DND-41 (cell line): Measurements from ENCODE around the gene SCART1.

Experiments
- ATAC-seq: fragments of 200-7000 bp; cut with Tn5 transposase; 3 replicates; pipeline ENCODE4 v1.9.1; 2021; ENCODE audit warnings: low read depth; ENCODE audit not compliant: insufficient read depth
- DNase-seq: peaks from one replicate; pipeline ENCODE4 v3.0.0-alpha.2; 2020
- H2AFZ ChIP-seq: 2 replicates; pipeline ENCODE4 v1.6.0; 2012; ENCODE audit warnings: low read depth, low read length
- H3K27ac ChIP-seq: 2 replicates; pipeline ENCODE4 v1.5.1; 2012; ENCODE audit warnings: low read length, inconsistent platforms
- H3K27me3 ChIP-seq: fragments of 200-600 bp; sonication (generic); 2 replicates; pipeline ENCODE4 v1.6.0; 2012; ENCODE audit warnings: low read length, mild to moderate bottlenecking, inconsistent platforms; ENCODE audit not compliant: insufficient read depth, poor library complexity
- H3K36me3 ChIP-seq: 2 replicates; pipeline ENCODE4 v1.5.1; 2012; ENCODE audit warnings: low read length, inconsistent platforms; ENCODE audit not compliant: insufficient read depth
- H3K4me1 ChIP-seq: 2 replicates; pipeline ENCODE4 v1.5.1; 2012; ENCODE audit warnings: mild to moderate bottlenecking, low read length; ENCODE audit not compliant: insufficient read depth
- H3K4me2 ChIP-seq: 2 replicates; pipeline ENCODE4 v1.6.0; 2012; ENCODE audit warnings: mild to moderate bottlenecking, moderate library complexity, low read length, inconsistent platforms; ENCODE audit not compliant: insufficient read depth
- H3K4me3 ChIP-seq, 2 experiments: fragments of 200-600 bp in 1 of 2; shearing (Covaris generic) in 1 of 2; 2 replicates each; pipeline ENCODE4 v1.5.1; 2012 to 2016; ENCODE audit warnings: inconsistent platforms in 2 of 2, low read length in 2 of 2, mild to moderate bottlenecking in 2 of 2, low read depth in 1 of 2, moderate library complexity in 1 of 2
- H3K79me2 ChIP-seq: 2 replicates; pipeline ENCODE4 v1.6.0; 2012; ENCODE audit warnings: low read length, inconsistent platforms; ENCODE audit not compliant: insufficient read depth
- H3K9ac ChIP-seq: 2 replicates; pipeline ENCODE4 v1.6.0; 2012; ENCODE audit warnings: low read depth, mild to moderate bottlenecking, inconsistent platforms, low read length, moderate library complexity
- H3K9me3 ChIP-seq: 2 replicates; pipeline ENCODE4 v1.5.1; 2012; ENCODE audit warnings: low read length, moderate library complexity, mild to moderate bottlenecking, inconsistent platforms; ENCODE audit not compliant: insufficient read depth, severe bottlenecking
- H4K20me1 ChIP-seq: 2 replicates; pipeline ENCODE4 v1.6.0; 2012; ENCODE audit warnings: low read length; ENCODE audit not compliant: insufficient read depth
- CTCF ChIP-seq: IDR thresholded peaks from 2 replicates; pipeline ENCODE4 v1.5.1; 2012; ENCODE audit warnings: borderline replicate concordance, low read length, moderate library complexity, mild to moderate bottlenecking; ENCODE audit not compliant: poor library complexity, severe bottlenecking; ENCODE audit errors: extremely low read depth
- EZH2 ChIP-seq: IDR thresholded peaks from 3 replicates; pipeline ENCODE4 v1.6.1; 2012; ENCODE audit warnings: borderline replicate concordance, low read depth, mild to moderate bottlenecking, moderate library complexity, low read length, inconsistent platforms; ENCODE audit not compliant: severe bottlenecking

The SCART1 gene

GRCh38 chr10:133456041-133456951 is 2.6 kb downstream of the SCART1 start:
- Histone ChIP-seq H3K4me2 (no peak overlapping the region), H4K20me1 (no peaks in the 10 kb centered on the region), H3K9me3 (no peaks in the 10 kb centered on the region), H3K9ac (no peak overlapping the region), H3K79me2 (no peaks in the 10 kb centered on the region), H2AFZ (no peak overlapping the region), H3K4me1 (no peaks in the 10 kb centered on the region), H3K27ac (no peak overlapping the region), H3K36me3 (peaks cover 3% of the 10 kb centered on the region; the same call in 1 of the 2 replicates), H3K27me3 (no peaks in the 10 kb centered on the region), H3K4me3 (no peak overlapping the region)
- TF ChIP-seq CTCF, result no peak
- no peak for TF ChIP-seq EZH2
- no peak for ATAC-seq
- DNase-seq, result no peak

GRCh38 chr10:133457100-133457841 is 3.5 kb downstream of the SCART1 start:
- Histone ChIP-seq H2AFZ (no peak overlapping the region), H4K20me1 (no peaks in the 10 kb centered on the region), H3K4me3 (no peak overlapping the region), H3K9ac (no peak overlapping the region), H3K36me3 (peaks cover 3% of the 10 kb centered on the region; the same call in 1 of the 2 replicates), H3K4me1 (no peaks in the 10 kb centered on the region), H3K4me2 (no peak overlapping the region), H3K27ac (no peak overlapping the region), H3K27me3 (no peaks in the 10 kb centered on the region), H3K9me3 (no peaks in the 10 kb centered on the region), H3K79me2 (no peaks in the 10 kb centered on the region)
- TF ChIP-seq CTCF, result no peak
- TF ChIP-seq EZH2, result no peak
- ATAC-seq (no peak), DNase-seq (no peak)

GRCh38 chr10:133458021-133458709 is 4.4 kb downstream of the SCART1 start:
- Histone ChIP-seq H3K9me3 (no peaks in the 10 kb centered on the region), H3K4me3 (no peak overlapping the region), H3K27me3 (no peaks in the 10 kb centered on the region), H3K4me1 (no peaks in the 10 kb centered on the region), H3K4me2 (no peak overlapping the region), H3K36me3 (peaks cover 3% of the 10 kb centered on the region; the same call in 1 of the 2 replicates), H2AFZ (no peak overlapping the region), H3K27ac (no peak overlapping the region), H3K9ac (no peak overlapping the region), H3K79me2 (no peaks in the 10 kb centered on the region), H4K20me1 (no peaks in the 10 kb centered on the region)
- TF ChIP-seq CTCF (no peak), EZH2 (no peak)
- no peak; the same call in 2 of the 3 replicates for ATAC-seq
- DNase-seq, result no peak
